Ureter (tissue), 1 donor: Measurements from ENCODE around the gene PLEKHA4. TPM values are rescaled to one million over a fixed set of nuclear protein-coding genes. Genes with fewer than 3 reads are reported as not detected.
"Not testable (repeated sequence)": the region's sequence is repeated elsewhere in the genome, so short reads cannot be mapped to it uniquely, and the experiment has no call there.

Experiments
- DNase-seq: peaks from one replicate; pipeline ENCODE4 v3.0.0-alpha.2; 2020; ENCODE audit warnings: low spot score
- total RNA-seq: library from RNA; stranded (reverse); gene quantifications from one replicate; pipeline ENCODE4 v1.2.4, GENCODE V29; 2023
- donor health status: DM: yes; HTN: yes; CAD: no.

Gene PLEKHA4
- 23.0 TPM for total RNA-seq

DNA sequence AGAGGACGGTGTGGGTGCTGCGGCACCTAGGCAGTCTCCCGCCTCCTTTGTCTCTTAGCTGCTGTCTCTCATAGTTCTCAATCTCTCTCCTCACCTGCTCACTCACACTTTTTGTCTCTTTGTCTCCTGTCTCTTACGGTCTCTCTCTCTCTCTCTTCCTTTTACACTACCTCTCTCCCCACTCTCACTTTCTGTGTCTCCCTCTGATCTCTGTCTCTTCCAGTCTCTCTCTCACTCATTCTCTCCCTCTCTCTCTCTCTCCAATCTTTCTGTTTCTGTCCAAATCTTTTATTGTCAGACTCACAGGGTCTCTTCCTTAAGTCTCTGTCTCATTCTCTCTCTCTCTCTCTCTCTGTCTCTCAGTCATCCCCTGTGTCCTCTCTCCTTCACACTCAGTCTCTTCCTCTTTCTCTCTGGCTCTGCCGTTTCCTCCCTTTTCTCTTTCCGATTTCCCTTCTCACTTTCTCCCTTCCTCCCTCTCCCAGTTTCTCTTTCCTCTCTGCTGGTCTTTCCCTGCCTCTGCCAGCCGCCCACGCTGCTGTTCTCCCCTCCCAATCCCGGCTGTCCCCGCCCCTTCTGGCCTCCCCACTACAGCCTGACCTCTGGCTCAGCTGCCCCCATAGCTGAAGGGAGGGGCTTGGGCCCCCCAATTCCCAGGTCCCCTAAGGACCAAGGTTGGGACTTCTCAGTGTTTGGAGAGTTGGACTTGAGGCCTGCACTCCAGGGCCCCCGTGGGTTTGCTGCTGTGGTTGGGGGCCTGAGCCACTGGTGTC is at the start of gene PLEKHA4:
PLEKHA4 (minus strand) TSS at position 504 of the 773 bp plus-strand sequence. CDS start 997 bp downstream, outside the sequence.
- peak; percentile 78 for DNase-seq

DNA sequence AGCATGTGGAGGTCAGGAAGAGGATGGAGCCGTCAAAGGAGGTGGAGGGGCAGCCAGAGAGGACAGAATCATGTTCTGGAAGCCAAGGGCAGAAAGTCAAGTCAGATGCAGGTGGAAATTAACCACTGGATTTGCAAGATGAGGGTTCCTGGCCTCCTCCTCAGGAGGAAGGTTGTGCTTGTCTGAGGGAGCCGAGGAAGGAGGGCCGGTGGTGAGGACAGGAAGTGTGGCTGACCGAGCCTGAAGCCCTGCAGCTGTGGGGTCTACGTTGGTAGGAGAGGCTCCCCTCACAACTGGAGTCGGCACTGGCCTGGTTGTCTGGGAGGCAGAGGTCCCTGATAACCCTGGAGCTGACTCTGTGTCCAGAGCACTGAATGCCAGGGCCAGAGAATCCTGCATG is 49.7 kb upstream of the PLEKHA4 start:
- DNase-seq: no peak

DNA sequence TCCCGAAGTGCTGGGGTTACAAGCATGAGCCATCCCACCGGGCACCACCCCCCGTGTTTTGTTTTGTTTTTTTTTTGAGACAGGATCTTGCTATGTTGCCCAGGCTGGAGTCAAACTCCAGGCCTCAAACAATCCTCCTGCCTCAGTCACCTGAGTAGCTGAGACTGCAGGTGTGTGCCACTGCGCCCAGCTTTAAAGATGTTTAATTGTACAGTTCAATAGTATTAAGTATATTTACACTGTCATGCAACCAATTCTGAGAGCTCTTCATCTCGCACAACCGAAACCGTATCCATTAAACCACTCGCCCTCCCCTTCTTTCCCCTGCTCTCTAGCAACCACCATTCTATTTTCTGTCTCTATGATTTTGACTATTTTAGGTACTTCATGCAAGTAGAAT is 47.3 kb upstream of the PLEKHA4 start:
- DNase-seq: no peak

GRCh38 chr19:48914181-48914580 is 45.8 kb upstream of the PLEKHA4 start:
- DNase-seq: no peak

DNA sequence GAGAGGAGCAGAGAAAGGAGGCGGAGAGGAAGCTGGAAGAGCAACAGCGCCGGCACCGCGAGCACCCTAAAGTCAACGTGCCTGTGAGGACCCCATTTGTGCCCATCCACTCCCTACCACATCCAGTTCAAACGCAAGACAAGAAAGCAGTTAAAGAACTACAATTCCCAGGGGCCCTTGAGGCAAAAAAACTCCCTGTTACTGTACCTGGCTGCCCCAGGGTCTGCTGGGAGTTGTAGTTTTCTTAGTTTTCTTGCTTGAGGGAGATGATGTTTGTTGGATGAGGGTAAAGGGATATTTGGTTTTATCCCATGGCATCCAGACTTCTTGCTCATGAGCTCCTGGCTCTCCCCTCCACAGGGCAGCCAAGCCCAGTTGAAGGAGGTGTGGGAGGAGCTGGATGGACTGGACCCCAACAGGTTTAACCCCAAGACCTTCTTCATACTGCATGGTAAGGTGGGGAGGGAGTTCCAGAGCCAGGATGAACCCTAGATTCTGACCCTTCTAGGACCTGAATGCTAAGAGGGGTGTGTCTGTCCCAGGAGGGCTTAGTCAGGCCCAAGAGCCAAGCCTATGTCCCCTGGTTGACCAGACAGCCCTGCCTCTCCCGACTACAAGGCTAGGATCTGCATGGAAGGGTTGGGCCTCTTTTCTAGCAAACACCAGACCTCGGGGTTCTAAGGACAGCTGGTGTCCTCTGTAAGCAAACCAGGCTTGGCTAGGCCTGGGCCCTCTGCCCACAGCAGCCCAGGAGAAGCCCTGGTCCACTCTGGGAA is 44.9 kb upstream of the PLEKHA4 start:
- no peak for DNase-seq

- DNase-seq: no peak
Observed at GRCh38 chr19:48910803-48911202, 42.4 kb upstream of the PLEKHA4 start.

DNA sequence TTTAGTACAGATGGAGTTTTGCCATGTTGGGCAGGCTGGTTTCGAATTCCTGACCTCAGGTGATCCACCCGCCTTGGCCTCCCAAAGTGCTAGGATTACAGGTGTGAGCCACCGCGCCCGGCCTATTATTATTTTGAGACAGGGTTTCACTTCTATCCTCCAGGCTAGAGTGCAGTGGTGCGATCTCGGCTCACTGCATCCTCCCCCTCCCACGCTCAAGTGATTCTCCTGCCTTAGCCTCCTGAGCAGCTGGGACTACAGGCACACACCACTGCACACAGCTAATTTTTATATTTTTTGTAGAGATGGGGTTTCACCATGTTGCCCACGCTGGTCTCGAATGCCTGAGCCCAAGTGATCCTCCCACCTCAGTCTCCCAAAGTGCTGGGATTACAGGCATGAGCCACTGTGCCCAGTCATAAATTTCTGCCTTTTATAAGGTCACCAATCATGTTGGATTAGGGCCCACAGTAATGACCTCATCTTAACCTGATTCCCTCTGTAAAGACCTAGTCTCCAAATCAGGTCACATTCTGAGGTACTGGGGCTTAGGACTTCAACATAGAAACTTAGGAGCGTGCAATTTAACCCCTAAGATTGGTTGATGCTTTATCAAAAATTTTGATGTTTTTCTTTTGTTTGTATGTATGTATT is 41.1 kb upstream of the PLEKHA4 start:
- DNase-seq: not testable (repeated sequence)

GRCh38 chr19:48907671-48908070 is 39.3 kb upstream of the PLEKHA4 start:
- no peak for DNase-seq

- no peak for DNase-seq
Observed at GRCh38 chr19:48906324-48906723, 37.9 kb upstream of the PLEKHA4 start.

DNA sequence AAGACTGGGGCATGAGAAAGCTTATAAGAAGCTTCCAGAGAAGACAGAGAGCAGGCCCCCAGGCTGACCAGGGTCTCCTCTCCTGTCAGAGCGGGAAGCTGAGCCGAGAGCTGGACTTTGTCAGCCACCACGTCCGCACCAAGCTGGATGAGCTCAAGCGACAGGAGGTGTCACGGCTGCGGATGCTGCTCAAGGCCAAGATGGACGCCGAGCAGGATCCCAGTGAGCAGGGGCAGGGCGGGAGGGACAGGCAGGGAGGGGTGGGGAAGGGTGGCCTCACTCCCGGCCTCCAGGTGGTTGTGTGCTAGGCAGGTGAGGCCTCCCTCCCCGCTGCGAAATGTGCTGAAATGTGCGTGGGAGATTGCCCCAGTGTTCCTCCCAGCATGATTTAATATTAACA is 37.2 kb upstream of the PLEKHA4 start:
- no peak for DNase-seq

- not testable (repeated sequence) for DNase-seq
Observed at GRCh38 chr19:48903788-48904187, 35.4 kb upstream of the PLEKHA4 start.

GRCh38 chr19:48902291-48902690 is 33.9 kb upstream of the PLEKHA4 start:
- not testable (repeated sequence) for DNase-seq

DNA sequence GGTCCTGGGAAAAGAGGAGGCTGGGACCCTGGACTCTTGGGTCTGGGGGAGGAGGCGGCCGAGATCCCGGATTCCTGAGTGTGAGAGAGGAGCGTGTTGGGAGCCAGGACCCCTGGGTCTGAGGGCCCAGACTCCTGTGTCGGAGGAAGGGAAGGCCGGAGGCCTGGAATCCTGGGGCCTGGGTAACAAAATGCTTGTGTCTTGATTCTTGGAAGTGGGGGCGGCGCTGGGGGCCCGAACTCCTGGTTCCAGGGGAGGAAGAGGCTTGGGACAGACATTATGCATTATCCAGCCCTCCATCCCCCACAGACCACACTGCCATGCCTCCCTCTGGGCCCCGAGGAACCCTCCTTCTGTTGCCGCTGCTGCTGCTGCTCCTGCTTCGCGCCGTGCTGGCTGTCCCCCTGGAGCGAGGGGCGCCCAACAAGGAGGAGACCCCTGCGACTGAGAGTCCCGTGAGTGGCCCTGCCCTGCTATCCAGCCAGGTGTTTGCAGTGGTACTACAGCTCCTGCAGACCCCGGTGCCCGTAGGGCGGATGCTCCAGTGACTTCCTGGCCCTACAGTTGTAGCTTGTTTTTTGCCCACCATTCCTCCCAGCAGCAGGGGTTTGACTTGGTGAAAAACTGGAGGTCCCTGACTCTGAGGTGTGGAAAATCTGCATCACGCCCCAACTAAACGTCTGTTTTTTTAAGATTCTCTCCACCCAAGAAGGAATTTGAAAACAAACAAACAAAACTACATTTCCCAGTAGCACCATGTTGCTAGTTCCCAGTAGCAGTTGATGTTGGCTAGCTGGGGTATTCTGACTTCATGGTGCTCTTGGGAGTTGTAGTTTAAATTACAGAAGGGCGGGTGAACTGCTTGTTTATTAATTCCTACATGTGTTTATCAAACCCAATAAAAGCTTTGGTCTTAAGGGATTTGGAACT is 32.3 kb upstream of the PLEKHA4 start:
- DNase-seq: no peak

- peak; percentile 100 for DNase-seq
Observed at GRCh38 chr19:48899781-48900476, 31.5 kb upstream of the PLEKHA4 start, which contains the start of gene NUCB1. Gene NUCB1, plus strand, starts transcription at chr19:48900312. Its CDS starts 485 bp downstream, at chr19:48900797.

DNA sequence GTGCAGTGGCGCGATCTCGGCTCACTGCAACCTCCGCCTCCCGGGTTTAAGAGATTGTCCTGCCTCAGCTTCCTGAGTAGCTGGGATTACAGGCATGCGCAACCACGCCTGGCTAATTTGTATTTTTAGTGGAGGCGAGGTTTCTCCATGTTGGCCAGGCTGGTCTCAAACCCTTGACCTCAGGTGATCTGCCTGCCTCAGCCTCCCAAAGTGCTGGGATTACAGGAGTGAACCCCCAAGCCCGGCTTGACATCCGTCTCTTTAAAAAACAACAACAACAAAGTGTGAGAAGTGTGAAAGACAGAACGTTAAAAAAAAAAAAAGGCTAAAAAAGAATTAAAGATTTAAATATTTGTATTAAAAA is 31.0 kb upstream of the PLEKHA4 start:
- DNase-seq: not testable (repeated sequence)

DNA sequence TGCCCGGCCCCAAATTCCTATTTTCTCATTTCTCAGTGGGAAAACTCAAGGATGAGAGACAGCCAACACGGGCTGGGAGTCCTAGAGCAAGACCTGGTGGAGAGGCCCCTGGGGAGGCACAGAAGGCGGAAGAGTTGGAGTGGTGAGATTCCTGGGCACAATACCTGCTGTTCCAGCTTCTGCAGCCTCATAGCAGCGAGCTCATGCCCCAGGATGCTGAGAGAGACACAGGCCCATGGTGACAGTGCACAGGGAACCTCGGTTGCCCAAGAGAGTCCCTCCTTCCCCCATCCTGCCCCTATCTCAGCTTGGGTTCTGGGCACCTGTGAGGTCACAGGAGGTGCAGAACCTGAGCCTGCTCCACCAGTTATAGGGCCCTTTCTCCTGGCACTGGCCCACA is 28.8 kb upstream of the PLEKHA4 start:
- DNase-seq: no peak

- peak; percentile 77 for DNase-seq
Observed at GRCh38 chr19:48896191-48896720, 27.8 kb upstream of the PLEKHA4 start.

- no peak for DNase-seq
Observed at GRCh38 chr19:48895226-48895625, 26.8 kb upstream of the PLEKHA4 start.

GRCh38 chr19:48890551-48890950 is 22.1 kb upstream of the PLEKHA4 start:
- no peak for DNase-seq

DNA sequence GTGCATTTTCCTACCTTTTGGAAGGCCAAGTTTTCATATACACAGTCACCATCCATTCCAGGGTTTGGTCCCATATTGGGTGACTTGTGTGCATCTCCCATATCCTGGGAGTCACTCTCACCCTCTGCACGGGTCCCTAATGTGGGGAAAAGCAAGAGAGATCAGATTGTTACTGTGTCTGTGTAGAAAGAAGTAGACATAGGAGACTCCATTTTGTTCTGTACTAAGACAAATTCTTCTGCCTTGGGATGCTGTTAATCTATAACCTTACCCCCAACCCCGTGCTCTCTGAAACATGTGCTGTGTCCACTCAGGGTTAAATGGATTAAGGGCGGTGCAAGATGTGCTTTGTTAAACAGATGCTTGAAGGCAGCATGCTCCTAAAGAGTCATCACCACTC is 21.1 kb upstream of the PLEKHA4 start:
- not testable (repeated sequence) for DNase-seq
